ENCODE measurements around the gene VENTX. TPM values are rescaled to one million over a fixed set of nuclear protein-coding genes. Genes with fewer than 3 reads are reported as not detected.

VENTX gene
- total RNA-seq, 4 donors from 2014 or later = 0.13 to 1.3 (median 0.34) TPM

GRCh38 chr10:133227256-133227655 lies 10.4 kb upstream of the VENTX start:
- H3K27ac ChIP-seq = no peak overlapping the region
- DNase-seq = no peak
- H3K36me3 ChIP-seq = no peaks in the 10 kb centered on the region
- H3K9me3 ChIP-seq = no peaks in the 10 kb centered on the region
- intact Hi-C loops (cut with DNase I; ENCODE audit: low total_unique reads) = no loop called here
- no peak for ATAC-seq
- in situ Hi-C loops (cut with MboI; ENCODE audit: low sequenced_read_pairs in 4 of 4) = no loop called here
- peaks cover 48 to 70% (median 60%) of the 10 kb centered on the region in 3 donors for H3K27me3 ChIP-seq
- TF ChIP-seq CTCF (IDR thresholded peaks at IDR 0.05 in 4 of 5, conservative IDR thresholded peaks at IDR 0.05 in 1 of 5) (no peak), POLR2A (IDR thresholded peaks at IDR 0.05) (no peak)
- no peaks in the 10 kb centered on the region for H3K4me1 ChIP-seq
- H3K4me3 ChIP-seq = no peak overlapping the region

GRCh38 chr10:133229265-133230043 lies 8.2 kb upstream of the VENTX start:
- TF ChIP-seq POLR2A (IDR thresholded peaks at IDR 0.05) (no peak), CTCF (IDR thresholded peaks at IDR 0.05 in 4 of 5, conservative IDR thresholded peaks at IDR 0.05 in 1 of 5) (no peak)
- H3K27ac ChIP-seq = no peak overlapping the region
- intact Hi-C loops (cut with DNase I; ENCODE audit: low total_unique reads) = no loop called here
- H3K4me1 ChIP-seq = no peaks in the 10 kb centered on the region
- no peak overlapping the region for H3K4me3 ChIP-seq
- no peaks in the 10 kb centered on the region for H3K9me3 ChIP-seq
- ATAC-seq = no peak
- no peaks in the 10 kb centered on the region for H3K36me3 ChIP-seq
- in situ Hi-C loops (cut with MboI; ENCODE audit: low sequenced_read_pairs in 4 of 4) = no loop called here
- peaks cover 64 to 84% (median 68%) of the 10 kb centered on the region in 3 donors for H3K27me3 ChIP-seq
- DNase-seq = no peak

- Histone ChIP-seq H3K9me3 (no peaks in the 10 kb centered on the region), H3K36me3 (no peaks in the 10 kb centered on the region), H3K27ac (no peak within 1 kb of the TSS), H3K4me1 (no peaks in the 10 kb centered on the region), H3K27me3 (peaks cover 61 to 79% (median 63%) of the 10 kb centered on the region in 3 donors), H3K4me3 (no peak within 1 kb of the TSS)
- DNase-seq (no peak), ATAC-seq (no peak)
- intact Hi-C loops (cut with DNase I; ENCODE audit: low total_unique reads) = no loop called here
- TF ChIP-seq CTCF (IDR thresholded peaks at IDR 0.05 in 4 of 5, conservative IDR thresholded peaks at IDR 0.05 in 1 of 5) (no peak), POLR2A (IDR thresholded peaks at IDR 0.05) (no peak)
- in situ Hi-C loops (cut with MboI; ENCODE audit: low sequenced_read_pairs in 4 of 4) = no loop called here
Observed at GRCh38 chr10:133230044-133230361, 7.7 kb upstream of the VENTX start, which contains the start of gene UTF1. Gene UTF1 (plus strand): TSS chr10:133230217. CDS start chr10:133230289, 72 bp downstream.

- intact Hi-C loops (cut with DNase I; ENCODE audit: low total_unique reads) (no loop called here), in situ Hi-C loops (cut with MboI; ENCODE audit: low sequenced_read_pairs in 4 of 4) (no loop called here)
- Histone ChIP-seq H3K36me3 (no peaks in the 10 kb centered on the region), H3K4me1 (no peaks in the 10 kb centered on the region), H3K9me3 (no peaks in the 10 kb centered on the region), H3K4me3 (no peak overlapping the region), H3K27ac (no peak overlapping the region), H3K27me3 (peaks cover 64 to 76% (median 64%) of the 10 kb centered on the region in 3 donors)
- no peak for DNase-seq
- ATAC-seq = no peak
- TF ChIP-seq POLR2A (IDR thresholded peaks at IDR 0.05) (no peak), CTCF (IDR thresholded peaks at IDR 0.05 in 4 of 5, conservative IDR thresholded peaks at IDR 0.05 in 1 of 5) (no peak)
Observed at GRCh38 chr10:133230387-133231195, 7.1 kb upstream of the VENTX start.

Data from gastrocnemius medialis (tissue), 4 donors.